HG02571 (cell line): ENCODE data around the gene PRKCH.

Experiments used
- ATAC-seq: cut with Tn5 transposase; IDR thresholded peaks from one replicate; pipeline ENCODE4 v1.9.1; 2021; ENCODE audit warnings: mild to moderate bottlenecking, moderate library complexity; ENCODE audit not compliant: unreplicated experiment

PRKCH gene

DNA sequence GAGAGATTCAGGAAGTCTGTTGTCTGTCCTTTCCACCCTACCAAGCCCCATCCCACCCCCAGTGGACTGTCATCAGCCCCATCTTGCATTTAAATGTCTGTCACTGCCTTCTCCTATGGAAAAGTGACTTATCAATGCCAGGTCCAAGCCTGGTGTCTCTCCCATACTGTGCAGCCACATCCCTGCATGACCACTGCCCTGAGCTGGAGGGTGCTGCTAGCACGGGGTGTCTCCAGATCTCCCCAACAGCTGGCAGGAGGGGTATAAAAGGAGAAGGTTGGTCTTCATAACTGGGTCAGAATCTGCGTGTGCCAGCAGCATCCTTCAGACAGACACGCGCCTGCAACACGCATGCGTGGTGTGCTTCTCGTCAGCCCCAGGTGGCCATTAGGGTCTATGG lies 219.6 kb downstream of the PRKCH start:
- no peak for ATAC-seq

DNA sequence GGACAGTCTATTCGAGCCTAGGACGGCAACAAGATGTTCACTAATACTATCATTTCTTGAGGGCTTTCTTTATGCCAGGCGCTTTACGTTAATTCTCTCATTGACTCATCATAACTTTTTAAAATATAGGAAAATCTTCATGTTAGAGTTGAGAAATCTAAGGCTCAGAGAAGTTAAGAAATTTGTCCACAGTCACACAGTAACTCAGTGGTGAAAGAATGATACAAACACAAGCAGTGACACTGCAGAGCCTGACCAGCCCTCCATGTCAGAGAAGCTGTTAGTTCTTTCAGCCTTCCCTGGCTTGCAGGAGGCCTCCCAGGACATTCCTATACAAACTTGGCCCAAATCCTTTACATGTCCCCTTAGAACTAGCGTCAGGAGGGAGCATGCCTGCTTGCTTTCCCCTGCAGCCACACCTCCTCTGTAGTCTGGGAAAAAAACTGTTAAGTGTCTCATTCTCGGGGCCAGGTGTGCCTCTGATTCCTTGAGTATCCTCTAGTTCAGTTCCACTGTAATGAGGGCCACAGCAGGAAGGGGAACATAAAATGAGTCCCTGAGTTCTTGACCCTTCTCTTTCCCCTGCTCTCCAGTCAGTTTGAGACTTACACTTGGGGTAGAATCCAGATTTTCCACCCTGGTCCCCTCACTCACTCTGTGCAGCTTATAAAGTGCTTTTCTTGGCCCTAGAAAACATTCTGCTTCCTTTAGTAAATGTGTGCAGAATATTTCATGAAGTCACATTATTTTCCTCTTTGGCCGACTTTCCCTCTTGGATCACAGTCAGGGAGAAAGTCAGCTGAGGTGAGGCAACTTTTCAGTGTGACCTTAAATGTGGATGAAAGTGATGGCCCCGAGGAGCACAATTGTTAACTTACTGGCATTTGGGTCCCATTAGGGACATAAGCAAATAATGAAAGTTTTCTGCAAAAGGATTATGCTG lies 221.7 kb downstream of the PRKCH start:
- ATAC-seq, result no peak

DNA sequence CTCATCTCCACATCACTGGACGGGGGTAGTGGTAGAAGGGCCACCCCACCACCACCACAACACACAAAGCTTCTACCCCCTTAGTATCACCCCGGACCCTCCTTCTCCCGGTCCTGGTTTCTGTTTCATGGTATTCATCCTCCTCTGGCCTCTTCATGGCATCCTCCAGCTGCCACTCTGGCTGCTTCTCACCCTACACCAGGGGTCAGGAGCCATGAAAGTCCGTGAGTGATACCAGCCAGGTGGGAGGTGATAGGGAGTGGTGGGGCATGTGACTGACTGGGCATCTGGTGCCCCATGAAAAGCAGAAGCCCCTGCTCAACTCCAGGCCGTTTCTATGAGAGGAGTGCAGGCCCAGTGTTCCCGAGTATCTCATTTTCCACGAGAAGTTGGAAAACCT lies 222.6 kb downstream of the PRKCH start:
- no peak for ATAC-seq

DNA sequence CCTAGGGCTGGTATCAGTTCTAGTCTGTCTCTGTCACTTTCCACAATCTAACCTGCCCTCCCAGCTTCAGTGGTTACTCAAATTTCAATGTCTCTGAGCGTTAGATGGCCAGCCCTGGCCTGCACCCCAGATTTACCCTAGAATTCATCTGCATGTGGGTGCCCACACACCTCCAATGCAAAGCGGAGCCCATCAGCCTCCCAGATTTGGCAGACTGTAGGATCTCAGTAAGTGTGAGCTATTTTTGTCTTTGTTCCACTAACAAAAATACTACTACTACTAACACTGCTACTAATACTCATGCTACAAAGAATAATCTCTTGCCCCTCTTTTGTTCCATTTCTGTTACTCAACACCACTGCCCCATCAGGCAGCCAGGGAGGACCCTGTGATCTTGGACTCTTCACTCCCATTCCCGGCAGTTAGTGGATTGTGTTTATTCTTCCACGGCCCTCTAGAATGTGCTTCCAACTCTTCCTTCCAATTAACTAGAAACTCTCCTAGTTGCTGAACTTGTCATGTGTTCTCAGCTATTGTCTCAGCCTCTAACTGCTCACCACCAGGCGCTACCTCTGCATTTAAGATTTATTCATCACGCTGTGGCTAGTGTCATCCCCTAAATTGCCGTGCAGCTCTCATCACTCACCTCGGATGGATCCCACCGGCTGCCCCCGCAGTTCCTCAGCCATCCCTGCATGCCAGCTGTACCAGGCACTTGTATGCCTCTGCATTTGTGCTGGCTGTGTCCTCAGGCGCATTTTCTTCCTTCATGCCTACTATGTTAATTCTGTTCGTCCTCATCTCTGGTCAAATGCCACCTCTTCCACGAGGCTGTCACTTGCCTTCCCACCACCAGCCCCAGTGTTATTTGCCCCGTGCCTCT lies 223.3 kb downstream of the PRKCH start:
- ATAC-seq, result no peak

DNA sequence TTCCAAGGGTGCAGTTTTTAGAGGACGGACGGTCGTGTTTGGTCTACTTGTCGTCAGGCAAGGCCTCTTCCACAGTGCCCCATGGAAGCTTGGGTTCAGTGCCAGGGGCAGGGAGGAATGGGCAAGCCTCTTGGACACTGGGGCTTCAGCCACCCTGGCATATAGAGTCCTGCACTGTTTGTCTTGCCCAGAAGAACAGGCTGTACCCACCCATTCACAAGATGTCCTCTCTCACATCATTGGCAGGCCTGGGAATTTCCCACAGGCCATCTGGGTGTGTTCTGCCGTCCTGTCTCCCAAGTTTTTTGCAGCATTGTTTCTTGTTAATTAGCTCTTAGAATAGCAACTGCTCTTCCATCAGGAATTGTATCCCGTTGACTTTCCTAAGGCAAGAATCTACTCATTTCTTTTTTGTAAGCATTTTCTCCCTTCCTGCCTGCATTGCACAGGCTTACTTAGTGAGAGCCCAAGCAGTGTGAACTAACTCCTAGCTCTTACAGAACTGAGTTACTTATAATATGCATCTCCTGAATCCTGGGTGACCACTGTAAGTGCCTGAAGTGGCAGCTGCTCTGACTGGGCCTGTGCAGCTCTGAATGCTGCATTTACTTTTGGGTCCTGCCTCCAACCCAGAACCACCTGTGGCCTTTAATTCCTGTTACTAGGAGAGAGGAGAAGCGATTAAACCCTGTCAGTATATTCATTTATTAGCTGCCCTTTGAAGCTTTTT lies 224.5 kb downstream of the PRKCH start:
- no peak for ATAC-seq

DNA sequence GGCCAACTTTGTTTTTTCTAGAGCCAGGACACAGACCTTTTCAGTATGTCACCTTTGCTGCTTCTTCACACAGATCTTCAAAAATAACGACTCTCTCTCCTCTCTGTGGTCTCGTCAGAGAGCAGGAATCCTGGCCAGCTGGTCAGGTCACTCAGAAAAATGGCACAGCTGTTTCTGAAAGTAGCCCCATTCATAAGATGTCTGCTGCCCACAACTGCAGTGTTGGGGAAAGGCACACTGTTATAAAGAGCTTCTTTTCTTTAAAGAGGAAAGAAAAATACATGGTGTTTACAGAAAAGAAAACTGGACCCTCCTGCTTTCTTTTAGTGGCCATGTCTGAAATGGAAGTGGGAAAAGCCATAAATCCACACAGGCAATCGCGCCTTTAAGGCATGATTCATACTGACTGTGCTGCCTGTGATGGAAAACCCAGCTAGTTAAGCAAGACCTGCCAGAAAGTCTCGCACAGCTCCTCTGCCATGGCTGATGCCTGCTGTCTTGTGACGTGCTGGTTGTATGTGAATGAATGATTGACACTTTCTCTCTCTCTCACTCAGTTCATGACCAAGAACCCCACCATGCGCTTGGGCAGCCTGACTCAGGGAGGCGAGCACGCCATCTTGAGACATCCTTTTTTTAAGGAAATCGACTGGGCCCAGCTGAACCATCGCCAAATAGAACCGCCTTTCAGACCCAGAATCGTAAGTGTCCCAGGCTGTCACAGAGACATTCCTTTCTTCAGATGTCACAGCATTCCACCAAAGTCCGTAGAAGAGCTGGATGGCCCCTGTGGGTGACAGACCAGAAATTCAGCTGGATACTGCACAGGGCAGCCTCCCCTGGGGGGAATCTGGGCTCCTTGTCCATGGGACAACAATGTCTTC lies 226.0 kb downstream of the PRKCH start:
- ATAC-seq, result no peak

DNA sequence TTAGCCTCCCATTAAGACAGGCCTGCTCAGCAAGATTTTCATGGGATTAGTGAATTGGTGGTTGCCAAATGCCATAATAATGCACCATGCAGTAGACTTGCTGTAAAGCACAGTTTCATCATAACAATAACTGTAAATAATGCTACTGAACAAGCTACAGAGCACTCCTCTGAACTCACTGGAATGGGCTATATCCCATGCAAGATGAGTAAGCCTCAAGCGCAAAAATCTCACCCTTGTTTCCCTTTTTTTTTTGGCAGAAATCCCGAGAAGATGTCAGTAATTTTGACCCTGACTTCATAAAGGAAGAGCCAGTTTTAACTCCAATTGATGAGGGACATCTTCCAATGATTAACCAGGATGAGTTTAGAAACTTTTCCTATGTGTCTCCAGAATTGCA lies 228.0 kb downstream of the PRKCH start:
- no peak for ATAC-seq

DNA sequence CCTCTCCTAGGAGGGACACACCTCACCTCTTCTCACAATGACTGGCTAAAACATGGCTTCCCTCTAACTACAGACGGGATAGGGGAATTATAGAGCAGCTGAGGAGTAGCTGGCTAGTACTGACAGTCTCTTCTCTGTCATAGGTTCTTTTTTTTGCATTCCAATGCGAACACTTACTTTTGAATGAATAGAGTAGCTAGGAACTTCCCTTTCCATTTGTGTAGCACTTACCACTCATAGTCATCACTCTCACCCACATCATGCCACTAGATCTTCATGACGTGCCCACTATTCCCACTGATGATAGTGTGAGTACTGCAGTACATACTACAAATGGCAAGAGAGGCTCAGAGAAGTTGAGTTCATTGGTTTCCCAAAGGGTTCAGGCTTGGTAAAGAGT lies 230.0 kb downstream of the PRKCH start:
- no peak for ATAC-seq

DNA sequence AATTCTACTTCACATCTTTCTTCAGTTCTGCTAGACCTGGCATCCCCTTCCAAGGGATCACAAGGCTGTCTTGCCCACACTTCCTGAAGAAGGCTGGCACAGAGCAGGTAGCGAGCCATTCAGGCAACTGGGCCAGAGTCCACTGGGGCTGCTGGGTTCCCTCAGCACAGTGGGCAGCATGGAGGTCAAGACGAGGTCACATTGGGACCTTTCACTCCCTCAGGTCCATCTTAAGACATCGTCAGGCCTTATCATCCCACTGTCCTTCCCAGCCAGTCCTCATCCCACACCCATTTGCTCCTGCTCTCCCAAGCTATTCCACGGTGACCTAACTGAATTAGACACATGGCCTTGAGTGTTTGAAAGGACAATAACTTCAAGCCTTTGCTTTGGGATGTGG lies 230.9 kb downstream of the PRKCH start:
- no peak for ATAC-seq

DNA sequence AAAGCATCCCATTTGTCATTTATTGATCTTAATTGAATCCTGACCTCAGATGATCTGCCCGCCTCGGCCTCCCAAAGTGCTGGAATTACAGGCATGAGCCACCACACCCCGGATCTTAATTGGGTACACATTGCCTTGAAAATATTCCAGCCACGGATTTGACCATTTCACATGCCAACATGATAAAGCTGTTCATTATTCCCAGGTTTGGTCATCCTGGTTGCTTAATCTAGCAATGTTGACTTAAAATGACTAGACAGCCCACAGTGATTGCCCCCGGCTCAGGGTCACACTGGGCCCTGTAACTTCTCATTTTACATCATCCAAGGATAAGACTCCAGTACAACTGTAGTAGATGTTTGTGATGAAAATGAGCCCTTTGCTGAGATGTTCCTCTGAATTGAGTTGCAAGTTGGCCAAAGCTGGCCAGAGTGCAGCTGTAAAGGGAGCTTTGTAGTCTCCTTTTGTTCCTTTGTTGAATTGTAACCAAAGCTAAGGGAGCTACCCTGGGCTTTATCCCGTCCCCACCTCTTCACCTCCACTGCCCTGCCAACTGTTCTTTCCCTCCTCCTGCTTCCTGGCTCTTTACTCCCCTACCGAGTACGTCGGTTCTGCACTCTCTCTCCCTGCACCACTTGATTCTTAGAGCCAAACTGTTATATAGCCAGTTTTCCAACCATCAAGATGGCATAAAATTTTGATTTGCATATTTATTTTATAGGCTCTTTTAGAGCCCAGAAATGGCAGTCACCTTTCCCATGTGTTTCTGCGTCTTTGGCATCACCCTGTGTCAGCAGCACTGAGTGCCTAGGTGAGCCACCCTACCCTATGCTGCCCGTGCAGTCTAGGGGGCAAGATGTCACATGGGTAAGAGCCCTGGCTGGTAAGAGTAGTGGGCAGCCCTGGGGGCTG lies 232.6 kb downstream of the PRKCH start:
- ATAC-seq, result no peak

DNA sequence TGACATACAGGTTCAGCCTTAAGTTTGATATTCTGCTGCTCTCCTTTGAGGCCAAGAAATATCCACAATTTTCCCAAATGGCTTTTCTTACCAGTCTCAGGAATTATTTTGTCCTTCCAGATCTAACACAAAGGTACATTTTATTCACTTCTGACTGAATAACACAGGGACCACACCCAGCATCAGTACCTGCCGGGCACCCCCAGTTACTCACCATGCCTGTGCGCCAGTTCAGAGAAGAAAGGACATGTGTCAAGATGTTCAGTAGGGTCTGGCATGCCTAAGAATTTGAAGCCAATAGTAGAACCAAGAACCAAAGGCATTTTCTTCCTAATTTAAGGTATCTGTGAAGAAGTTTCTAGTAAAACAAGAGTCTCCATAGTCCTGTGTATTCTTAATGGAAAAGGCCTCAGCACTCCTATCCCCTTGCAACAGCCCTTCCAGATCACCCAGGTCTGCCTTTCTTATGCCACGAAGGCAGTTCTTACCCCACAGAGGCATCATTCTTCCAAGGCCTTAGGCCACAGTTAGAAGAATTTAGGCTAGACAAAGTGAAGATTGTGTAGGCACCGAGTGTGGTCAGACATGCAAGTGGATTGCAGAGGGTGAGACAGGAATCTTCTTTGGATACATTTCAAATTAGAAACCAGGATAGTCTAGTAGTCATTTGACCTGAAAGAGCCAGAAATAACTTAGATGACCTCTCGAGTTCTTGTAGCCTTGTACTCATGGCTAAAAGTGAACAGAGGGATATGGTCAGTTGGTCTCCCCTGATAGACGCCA lies 233.9 kb downstream of the PRKCH start:
- ATAC-seq, result no peak

DNA sequence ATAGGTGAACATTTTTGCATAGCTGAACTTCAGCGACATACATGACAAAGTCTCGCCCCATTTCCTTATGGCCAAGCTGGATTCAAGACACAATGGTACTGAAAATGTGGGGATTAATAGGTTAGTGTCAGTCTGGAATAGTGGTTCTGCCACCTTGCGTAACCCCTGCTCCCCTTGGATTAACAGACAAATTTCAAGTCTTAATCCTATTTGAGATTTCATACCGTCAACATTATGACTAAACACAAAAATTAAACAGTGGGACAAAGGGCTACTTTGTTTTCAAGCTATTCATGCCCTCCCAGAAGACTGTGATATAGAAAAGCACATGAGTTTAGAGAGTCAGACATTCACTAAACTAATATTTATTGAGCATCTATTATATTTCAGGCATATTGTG lies 235.1 kb downstream of the PRKCH start:
- ATAC-seq, result no peak

DNA sequence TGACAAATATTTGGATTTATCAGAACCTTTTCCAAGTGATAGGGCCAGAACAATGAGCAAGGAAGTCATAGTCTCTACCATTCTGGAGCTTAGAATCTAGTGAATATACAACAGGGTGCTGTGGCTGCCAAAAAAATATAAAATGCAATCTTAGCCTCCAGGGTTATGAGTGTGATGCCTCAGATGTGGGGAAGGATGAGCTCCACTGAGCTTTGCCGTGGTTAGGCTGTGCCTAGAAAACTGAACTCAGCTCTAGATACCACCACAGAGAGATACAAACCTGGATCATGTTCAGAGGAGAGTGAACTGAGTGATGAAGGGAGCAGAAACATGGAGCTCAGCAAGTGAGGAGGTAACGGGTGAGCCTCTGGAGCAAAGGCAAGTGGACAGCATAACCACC lies 235.9 kb downstream of the PRKCH start:
- ATAC-seq, result no peak

DNA sequence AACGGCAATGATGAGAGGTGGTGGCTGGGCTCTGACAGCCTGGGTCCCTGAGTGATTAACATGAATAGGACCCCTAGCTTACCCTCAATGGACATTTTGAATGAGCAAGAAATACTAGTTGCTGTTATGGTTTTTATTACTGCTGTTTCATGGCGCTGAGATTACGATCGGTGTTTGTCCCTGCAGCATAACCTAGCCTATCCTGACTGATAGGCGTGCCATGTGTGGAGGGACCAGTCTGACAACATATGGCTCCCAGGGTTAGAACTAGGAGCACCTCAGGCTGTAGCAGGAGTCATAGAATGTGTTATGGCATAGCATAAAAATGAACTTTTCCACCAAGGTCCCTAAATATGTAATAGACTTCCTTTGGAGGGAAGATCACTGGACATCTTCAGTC lies 236.5 kb downstream of the PRKCH start:
- ATAC-seq, result no peak

DNA sequence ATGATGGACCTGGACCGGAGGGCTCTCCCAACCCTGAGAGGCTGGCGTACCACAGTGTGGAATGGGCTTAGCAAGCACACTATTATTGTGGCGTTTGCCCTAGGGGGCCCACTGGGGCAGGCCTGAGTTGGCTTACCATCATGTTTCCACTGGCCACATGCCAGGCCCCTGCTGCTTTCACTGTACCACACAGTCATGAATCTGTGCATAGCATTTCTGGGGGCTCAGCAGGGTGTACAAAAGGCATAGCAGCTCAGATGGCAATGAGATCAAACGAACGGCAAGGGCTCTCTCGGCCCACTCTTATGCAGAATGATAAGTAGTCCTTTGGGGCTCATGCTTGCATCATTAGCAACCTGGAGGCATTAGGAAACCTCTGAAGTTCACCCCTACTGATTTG lies 236.9 kb downstream of the PRKCH start:
- ATAC-seq, result no peak

DNA sequence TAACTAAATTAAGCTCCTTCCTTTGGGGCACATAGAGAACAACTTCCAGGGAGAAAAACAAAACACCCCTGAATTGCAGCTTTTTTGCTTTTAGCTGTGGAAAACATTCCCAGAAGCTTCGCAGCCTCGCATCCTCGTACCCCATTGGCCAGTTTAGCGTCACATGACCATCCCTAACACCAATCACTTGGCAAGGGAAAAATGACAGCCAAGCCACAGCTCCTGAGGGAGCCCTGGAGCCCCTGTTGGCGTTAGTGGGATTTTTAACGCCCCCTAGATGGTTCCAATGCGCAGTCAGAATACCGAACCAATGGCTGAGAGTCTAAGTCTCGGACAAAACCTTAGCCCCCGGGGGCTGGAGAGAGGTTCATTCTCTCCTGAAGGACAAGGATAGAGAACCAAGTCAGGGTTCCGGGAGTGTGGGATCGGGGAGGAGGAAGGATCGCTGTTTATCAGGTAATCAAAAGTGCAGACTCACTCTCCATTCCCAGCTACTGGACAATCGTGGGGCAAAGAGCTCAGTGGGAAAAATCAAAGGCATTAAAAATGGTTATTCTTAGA lies 238.3 kb downstream of the PRKCH start:
- ATAC-seq, result no peak

DNA sequence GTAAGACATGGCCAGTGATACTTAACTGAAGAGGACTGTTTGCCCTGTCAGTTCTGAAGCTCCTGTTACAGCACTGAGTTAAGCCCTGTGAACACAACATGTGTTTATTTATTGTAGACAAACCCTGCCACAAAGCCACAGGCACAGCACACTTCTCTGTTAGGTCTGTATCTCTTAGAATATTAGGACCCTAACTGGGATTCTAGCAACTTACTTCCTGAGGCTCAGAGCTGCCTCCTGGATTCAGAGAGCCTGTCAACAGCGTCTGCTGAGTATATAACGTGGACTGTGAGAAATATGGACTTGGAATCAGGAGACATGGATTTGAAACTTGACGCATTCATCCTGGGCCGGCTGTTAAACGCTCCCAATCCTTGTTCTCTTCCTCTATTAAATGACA lies 238.9 kb downstream of the PRKCH start:
- ATAC-seq, result no peak

DNA sequence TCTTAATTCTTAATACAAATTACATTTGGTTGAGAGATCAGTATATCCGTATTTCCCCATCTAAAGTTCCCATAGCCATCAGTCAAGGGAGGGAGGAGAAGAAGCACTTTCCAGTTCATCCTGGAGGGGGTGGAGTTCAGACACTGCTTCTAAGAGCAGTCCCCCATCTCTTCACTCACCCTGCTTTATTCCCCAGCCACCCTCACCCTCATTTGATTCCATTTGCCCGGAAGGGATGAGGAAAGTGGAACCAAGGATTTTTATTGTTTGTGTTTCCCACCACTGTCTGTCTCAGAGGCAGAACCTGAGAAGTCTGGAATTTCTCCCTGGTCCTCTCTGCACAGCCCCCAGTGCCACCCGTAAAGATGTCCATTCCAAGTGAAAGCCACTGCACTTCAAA lies 239.7 kb downstream of the PRKCH start:
- no peak for ATAC-seq
